Stimulated activated CD8-positive, alpha-beta memory T cell treated with anti-CD3 and anti-CD28 coated beads, Interleukin-12 subunit alpha, Interleukin-12 subunit beta, amount 100 ng/mL, for 24 hours (primary cell): ENCODE measurements around the gene PRKAR1A.
"Not testable (repeated sequence)": the region's sequence is repeated elsewhere in the genome, so short reads cannot be mapped to it uniquely, and the experiment has no call there.

ENCODE experiments used
- DNase-seq: peaks from one replicate; pipeline ENCODE4 v3.0.0-alpha.2; 2020; ENCODE audit errors: extremely low read depth

Gene PRKAR1A

GRCh38 chr17:68579194-68579927 is 67.1 kb downstream of the PRKAR1A start:
- DNase-seq: no peak

- no peak for DNase-seq
Observed at GRCh38 chr17:68580236-68580770, 68.1 kb downstream of the PRKAR1A start.

GRCh38 chr17:68581863-68582645 is 69.8 kb downstream of the PRKAR1A start:
- DNase-seq: no peak

- DNase-seq: not testable (repeated sequence)
Observed at GRCh38 chr17:68582867-68583266, 70.6 kb downstream of the PRKAR1A start.

- no peak for DNase-seq
Observed at GRCh38 chr17:68584581-68585303, 72.5 kb downstream of the PRKAR1A start.

GRCh38 chr17:68585643-68586042 is 73.4 kb downstream of the PRKAR1A start:
- no peak for DNase-seq

GRCh38 chr17:68587026-68587425 is 74.8 kb downstream of the PRKAR1A start:
- DNase-seq: no peak

GRCh38 chr17:68587847-68588246 is 75.6 kb downstream of the PRKAR1A start:
- DNase-seq: no peak

- DNase-seq: no peak
Observed at GRCh38 chr17:68588362-68588761, 76.1 kb downstream of the PRKAR1A start.

- no peak for DNase-seq
Observed at GRCh38 chr17:68589086-68589485, 76.9 kb downstream of the PRKAR1A start.

- DNase-seq: no peak
Observed at GRCh38 chr17:68591583-68591982, 79.4 kb downstream of the PRKAR1A start.

GRCh38 chr17:68592009-68592408 is 79.8 kb downstream of the PRKAR1A start:
- no peak for DNase-seq

- DNase-seq: no peak
Observed at GRCh38 chr17:68592682-68593641, 80.7 kb downstream of the PRKAR1A start.

- no peak for DNase-seq
Observed at GRCh38 chr17:68594552-68594951, 82.3 kb downstream of the PRKAR1A start.

GRCh38 chr17:68595496-68595895 is 83.3 kb downstream of the PRKAR1A start:
- no peak for DNase-seq

GRCh38 chr17:68595986-68596385 is 83.8 kb downstream of the PRKAR1A start:
- no peak for DNase-seq

GRCh38 chr17:68596411-68596945 is 84.2 kb downstream of the PRKAR1A start:
- DNase-seq: no peak

GRCh38 chr17:68598074-68598473 is 85.8 kb downstream of the PRKAR1A start:
- DNase-seq: no peak

GRCh38 chr17:68598545-68598961 is 86.3 kb downstream of the PRKAR1A start:
- no peak for DNase-seq

- no peak for DNase-seq
Observed at GRCh38 chr17:68599091-68599490, 86.9 kb downstream of the PRKAR1A start.
